IgD-negative memory B cell (primary cell): Measurements from ENCODE around the gene CSF3. TPM values are rescaled to one million over a fixed set of nuclear protein-coding genes. Genes with fewer than 3 reads are reported as not detected.

ENCODE experiments used
- polyA plus RNA-seq: library from polyadenylated mRNA; unstranded; fragments of 300-500 nt; fragmentation: Illumina TruSeq; gene quantifications from one replicate; pipeline ENCODE4 v1.2.3, GENCODE V29; 2021

The CSF3 gene
- polyA plus RNA-seq, 1 donor from 2014 or later = not detected

Other genes with a start within 250 kb of the CSF3 start
- gene IKZF3, start 151.1 kb upstream of the CSF3 start, polyA plus RNA-seq = 103 TPM
- gene ZPBP2, start 147.2 kb upstream of the CSF3 start, polyA plus RNA-seq = 0.84 TPM
- gene GSDMB, start 96.8 kb upstream of the CSF3 start, polyA plus RNA-seq = 0.36 TPM
- 182 TPM for gene ORMDL3, start 87.8 kb upstream of the CSF3 start, polyA plus RNA-seq
- gene LRRC3C, start 87.7 kb upstream of the CSF3 start, polyA plus RNA-seq = not detected
- gene GSDMA, start 52.4 kb upstream of the CSF3 start, polyA plus RNA-seq = 0.19 TPM
- 49.7 TPM for gene PSMD3, start 34.6 kb upstream of the CSF3 start, polyA plus RNA-seq
- gene MED24, start 39.0 kb downstream of the CSF3 start, polyA plus RNA-seq = 51.9 TPM
- 4.6 TPM for gene THRA, start 47.5 kb downstream of the CSF3 start, polyA plus RNA-seq
- 3.6 TPM for gene NR1D1, start 85.1 kb downstream of the CSF3 start, polyA plus RNA-seq
- gene MSL1, start 106.5 kb downstream of the CSF3 start, polyA plus RNA-seq = 10.1 TPM
- gene CASC3, start 125.1 kb downstream of the CSF3 start, polyA plus RNA-seq = 49.9 TPM
- 0.69 TPM for gene RAPGEFL1, start 162.0 kb downstream of the CSF3 start, polyA plus RNA-seq
- 11.4 TPM for gene WIPF2, start 203.9 kb downstream of the CSF3 start, polyA plus RNA-seq